Astrocyte (in vitro differentiated cells and primary cell): Measurements from ENCODE around the gene OR52N1. TPM values are rescaled to one million over a fixed set of nuclear protein-coding genes. Genes with fewer than 3 reads are reported as not detected.

Experiments used
- DNase-seq: peaks from one replicate; pipeline ENCODE4 v3.0.0-alpha.2; 2010; ENCODE audit warnings: low read depth
- FAIRE-seq: peaks from 2 replicates; lab custom pipeline; 2011; peaks lifted over from hg19 to GRCh38; lab: Jason Lieb, UNC
- H2AFZ ChIP-seq: 2 replicates; pipeline ENCODE4 v1.6.0; 2012; ENCODE audit warnings: low read depth, low read length, inconsistent platforms
- H3K27ac ChIP-seq: 2 replicates; pipeline ENCODE4 v1.5.1; 2011; ENCODE audit warnings: low read depth, low read length, inconsistent platforms
- H3K27me3 ChIP-seq: 2 replicates; pipeline ENCODE4 v1.6.0; 2011; ENCODE audit warnings: low read length, inconsistent platforms; ENCODE audit not compliant: insufficient read depth
- H3K36me3 ChIP-seq: 2 replicates; pipeline ENCODE4 v1.5.1; 2011; ENCODE audit warnings: low read length, inconsistent platforms; ENCODE audit not compliant: insufficient read depth
- H3K4me1 ChIP-seq: 2 replicates; pipeline ENCODE4 v1.5.1; 2011; ENCODE audit warnings: low read length, inconsistent platforms; ENCODE audit not compliant: insufficient read depth
- H3K4me2 ChIP-seq: 2 replicates; pipeline ENCODE4 v1.6.0; 2012; ENCODE audit warnings: low read length, inconsistent platforms
- H3K4me3 ChIP-seq: 2 replicates; pipeline ENCODE4 v1.5.1; 2011; ENCODE audit warnings: low read depth, mild to moderate bottlenecking, low read length, inconsistent platforms; ENCODE audit not compliant: insufficient read depth
- H3K79me2 ChIP-seq: 2 replicates; pipeline ENCODE4 v1.6.0; 2012; ENCODE audit warnings: mild to moderate bottlenecking, low read length, inconsistent platforms; ENCODE audit not compliant: insufficient read depth
- H3K9ac ChIP-seq: 2 replicates; pipeline ENCODE4 v1.6.0; 2012; ENCODE audit warnings: mild to moderate bottlenecking, low read length, inconsistent platforms
- H3K9me3 ChIP-seq: 2 replicates; pipeline ENCODE4 v1.5.1; 2012; ENCODE audit warnings: low read depth, mild to moderate bottlenecking, low read length, inconsistent platforms; ENCODE audit not compliant: insufficient read depth
- H4K20me1 ChIP-seq: 2 replicates; pipeline ENCODE4 v1.6.0; 2012; ENCODE audit warnings: low read length, inconsistent platforms; ENCODE audit not compliant: insufficient read depth
- H3K27ac Mint-ChIP-seq: one replicate; pipeline ENCODE4 v1.8.0; 2021; ENCODE audit warnings: mild to moderate bottlenecking, mixed read lengths; ENCODE audit not compliant: unreplicated experiment
- H3K27me3 Mint-ChIP-seq: one replicate; pipeline ENCODE4 v1.8.0; 2021; ENCODE audit warnings: low read depth, mixed read lengths; ENCODE audit not compliant: unreplicated experiment
- H3K36me3 Mint-ChIP-seq: one replicate; pipeline ENCODE4 v1.8.0; 2021; ENCODE audit warnings: low read depth, mixed read lengths; ENCODE audit not compliant: unreplicated experiment
- H3K4me1 Mint-ChIP-seq: one replicate; pipeline ENCODE4 v1.8.0; 2021; ENCODE audit warnings: low read depth, mixed read lengths; ENCODE audit not compliant: unreplicated experiment
- H3K4me3 Mint-ChIP-seq: one replicate; pipeline ENCODE4 v1.8.0; 2021; ENCODE audit warnings: mild to moderate bottlenecking, moderate library complexity, mixed read lengths; ENCODE audit not compliant: unreplicated experiment
- H3K9me3 Mint-ChIP-seq: one replicate; pipeline ENCODE4 v1.8.0; 2021; ENCODE audit warnings: mild to moderate bottlenecking, mixed read lengths; ENCODE audit not compliant: unreplicated experiment
- EZH2 ChIP-seq: IDR thresholded peaks from 2 replicates; pipeline ENCODE4 v1.6.1; 2012; ENCODE audit warnings: mild to moderate bottlenecking, low read length, inconsistent platforms; ENCODE audit not compliant: insufficient read depth
- total RNA-seq: library from RNA; stranded (reverse); gene quantifications from 2 replicates; pipeline ENCODE4 v1.2.1, GENCODE V29; 2021
- TF ChIP-seq, protein P1 (sequence below): IDR thresholded peaks from 2 replicates; pipeline ENCODE4 v1.5.1; 2011; ENCODE audit warnings: low read depth, mild to moderate bottlenecking, inconsistent platforms, low read length, moderate library complexity; ENCODE audit not compliant: insufficient read depth

OR52N1 gene
- total RNA-seq, 1 donor from 2014 or later = not detected

DNA sequence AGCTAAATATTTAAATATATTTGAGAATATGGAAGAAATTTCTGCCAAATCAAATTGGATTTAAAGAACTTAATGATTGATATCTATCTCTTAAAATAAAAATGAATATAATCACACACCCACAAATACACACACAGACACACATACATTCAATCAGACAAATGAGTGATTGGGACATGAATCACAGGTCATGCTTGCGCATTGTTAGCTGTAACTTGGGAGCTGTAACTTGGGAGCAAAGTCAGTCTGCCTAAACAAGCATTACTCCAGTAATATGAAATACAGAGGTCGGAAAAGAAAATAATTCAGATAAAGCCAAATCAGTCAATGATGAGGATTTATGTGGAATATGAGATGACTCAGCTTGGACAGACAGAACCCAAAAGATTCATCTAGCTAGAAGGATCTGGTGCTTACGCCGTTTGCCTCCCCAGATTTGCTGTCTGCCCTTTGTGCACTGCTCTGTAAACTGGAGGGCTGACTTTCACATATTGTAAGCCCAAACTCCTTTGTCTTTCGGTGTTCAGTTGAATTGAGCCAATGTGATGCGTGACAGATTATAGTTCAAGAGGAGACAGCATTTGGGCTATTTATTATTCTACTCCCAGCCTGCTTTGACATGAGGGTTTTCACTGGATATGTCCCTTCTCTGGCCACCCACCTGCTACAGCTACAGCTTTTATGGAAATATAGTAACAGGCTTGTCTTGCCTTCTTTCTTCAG, 53.2 kb downstream of the OR52N1 start:
- H3K27ac ChIP-seq = no peak overlapping the region
- H4K20me1 ChIP-seq = no peaks in the 10 kb centered on the region
- DNase-seq (peak; percentile 25), FAIRE-seq (no peak)
- Mint-ChIP-seq H3K9me3 (no peaks in the 10 kb centered on the region), H3K27ac (no peak overlapping the region), H3K4me1 (peaks cover 18% of the 10 kb centered on the region), H3K4me3 (no peak overlapping the region), H3K36me3 (no peaks in the 10 kb centered on the region), H3K27me3 (no peaks in the 10 kb centered on the region)
- no peaks in the 10 kb centered on the region for H3K79me2 ChIP-seq
- TF ChIP-seq EZH2 = no peak
- TF ChIP-seq, protein P1, sequence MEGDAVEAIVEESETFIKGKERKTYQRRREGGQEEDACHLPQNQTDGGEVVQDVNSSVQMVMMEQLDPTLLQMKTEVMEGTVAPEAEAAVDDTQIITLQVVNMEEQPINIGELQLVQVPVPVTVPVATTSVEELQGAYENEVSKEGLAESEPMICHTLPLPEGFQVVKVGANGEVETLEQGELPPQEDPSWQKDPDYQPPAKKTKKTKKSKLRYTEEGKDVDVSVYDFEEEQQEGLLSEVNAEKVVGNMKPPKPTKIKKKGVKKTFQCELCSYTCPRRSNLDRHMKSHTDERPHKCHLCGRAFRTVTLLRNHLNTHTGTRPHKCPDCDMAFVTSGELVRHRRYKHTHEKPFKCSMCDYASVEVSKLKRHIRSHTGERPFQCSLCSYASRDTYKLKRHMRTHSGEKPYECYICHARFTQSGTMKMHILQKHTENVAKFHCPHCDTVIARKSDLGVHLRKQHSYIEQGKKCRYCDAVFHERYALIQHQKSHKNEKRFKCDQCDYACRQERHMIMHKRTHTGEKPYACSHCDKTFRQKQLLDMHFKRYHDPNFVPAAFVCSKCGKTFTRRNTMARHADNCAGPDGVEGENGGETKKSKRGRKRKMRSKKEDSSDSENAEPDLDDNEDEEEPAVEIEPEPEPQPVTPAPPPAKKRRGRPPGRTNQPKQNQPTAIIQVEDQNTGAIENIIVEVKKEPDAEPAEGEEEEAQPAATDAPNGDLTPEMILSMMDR = no peak
- no peaks in the 10 kb centered on the region for H3K36me3 ChIP-seq
- H3K9me3 ChIP-seq = no peaks in the 10 kb centered on the region
- no peaks in the 10 kb centered on the region for H3K4me1 ChIP-seq
- no peak overlapping the region for H2AFZ ChIP-seq
- no peak overlapping the region for H3K4me3 ChIP-seq
- no peak overlapping the region for H3K9ac ChIP-seq
- H3K27me3 ChIP-seq = no peaks in the 10 kb centered on the region
- H3K4me2 ChIP-seq = no peak overlapping the region

DNA sequence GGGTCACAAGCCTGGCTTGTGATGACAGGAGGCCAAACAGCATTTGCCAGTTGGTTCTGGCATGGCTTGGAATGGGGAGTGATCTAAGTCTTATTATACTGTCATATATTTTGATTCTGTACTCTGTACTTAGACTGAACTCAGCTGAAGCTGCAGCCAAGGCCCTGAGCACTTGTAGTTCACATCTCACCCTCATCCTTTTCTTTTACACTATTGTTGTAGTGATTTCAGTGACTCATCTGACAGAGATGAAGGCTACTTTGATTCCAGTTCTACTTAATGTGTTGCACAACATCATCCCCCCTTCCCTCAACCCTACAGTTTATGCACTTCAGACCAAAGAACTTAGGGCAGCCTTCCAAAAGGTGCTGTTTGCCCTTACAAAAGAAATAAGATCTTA, 54.0 kb downstream of the OR52N1 start:
- Mint-ChIP-seq H3K27me3 (no peaks in the 10 kb centered on the region), H3K27ac (no peak overlapping the region), H3K4me3 (no peak overlapping the region), H3K4me1 (peaks cover 18% of the 10 kb centered on the region), H3K36me3 (no peaks in the 10 kb centered on the region), H3K9me3 (no peaks in the 10 kb centered on the region)
- H3K4me3 ChIP-seq = no peak overlapping the region
- no peak overlapping the region for H2AFZ ChIP-seq
- no peak overlapping the region for H3K4me2 ChIP-seq
- FAIRE-seq (no peak), DNase-seq (peak; percentile 73)
- H4K20me1 ChIP-seq = no peaks in the 10 kb centered on the region
- no peaks in the 10 kb centered on the region for H3K79me2 ChIP-seq
- no peaks in the 10 kb centered on the region for H3K4me1 ChIP-seq
- no peaks in the 10 kb centered on the region for H3K36me3 ChIP-seq
- no peaks in the 10 kb centered on the region for H3K27me3 ChIP-seq
- no peaks in the 10 kb centered on the region for H3K9me3 ChIP-seq
- H3K9ac ChIP-seq = no peak overlapping the region
- H3K27ac ChIP-seq = no peak overlapping the region
- TF ChIP-seq, protein P1 = no peak
- no peak for TF ChIP-seq EZH2

Other genes with a start within 250 kb of the OR52N1 start
- gene OR52H1, start 242.7 kb downstream of the OR52N1 start, total RNA-seq = not detected in 2 replicates
- not detected in 2 replicates for gene OR52B6, start 210.4 kb downstream of the OR52N1 start, total RNA-seq
- 17.6 and 23.9 TPM in 2 replicates for gene TRIM6, start 194.6 kb downstream of the OR52N1 start, total RNA-seq
- gene TRIM34, start 166.3 kb downstream of the OR52N1 start, total RNA-seq = 1.2 and 4.6 TPM in 2 replicates
- gene TRIM5, start 106.2 kb downstream of the OR52N1 start, total RNA-seq = 45.3 and 55.6 TPM in 2 replicates
- gene TRIM22, start 101.5 kb downstream of the OR52N1 start, total RNA-seq = 167 and 205 TPM in 2 replicates
- not detected in 2 replicates for gene OR56B1, start 54.8 kb downstream of the OR52N1 start, total RNA-seq
- gene OR52N4, start 37.0 kb downstream of the OR52N1 start, total RNA-seq = not detected in 2 replicates
- gene OR52N5, start 7.9 kb downstream of the OR52N1 start, total RNA-seq = not detected in 2 replicates
- gene OR52N2, start 17.7 kb upstream of the OR52N1 start, total RNA-seq = not detected in 2 replicates
- not detected in 2 replicates for gene OR52E6, start 50.6 kb upstream of the OR52N1 start, total RNA-seq
- gene OR52E8, start 66.4 kb upstream of the OR52N1 start, total RNA-seq = not detected in 2 replicates
- not detected in 2 replicates for gene OR52E4, start 89.4 kb upstream of the OR52N1 start, total RNA-seq
- gene OR52E5, start 101.9 kb upstream of the OR52N1 start, total RNA-seq = not detected in 2 replicates
- gene OR56A3, start 151.0 kb upstream of the OR52N1 start, total RNA-seq = not detected in 2 replicates
- gene OR56A5, start 177.2 kb upstream of the OR52N1 start, total RNA-seq = not detected in 2 replicates
- gene OR52L1, start 195.7 kb upstream of the OR52N1 start, total RNA-seq = not detected in 2 replicates
- gene OR56A4, start 215.7 kb upstream of the OR52N1 start, total RNA-seq = not detected in 2 replicates
- gene OR56A1, start 239.5 kb upstream of the OR52N1 start, total RNA-seq = not detected in 2 replicates